ENCODE data around the gene CHN2. TPM values are rescaled to one million over a fixed set of nuclear protein-coding genes. Genes with fewer than 3 reads are reported as not detected.

The CHN2 gene
- polyA plus RNA-seq, 4 donors = 13.9 to 19.7 (median 17.4) TPM

DNA sequence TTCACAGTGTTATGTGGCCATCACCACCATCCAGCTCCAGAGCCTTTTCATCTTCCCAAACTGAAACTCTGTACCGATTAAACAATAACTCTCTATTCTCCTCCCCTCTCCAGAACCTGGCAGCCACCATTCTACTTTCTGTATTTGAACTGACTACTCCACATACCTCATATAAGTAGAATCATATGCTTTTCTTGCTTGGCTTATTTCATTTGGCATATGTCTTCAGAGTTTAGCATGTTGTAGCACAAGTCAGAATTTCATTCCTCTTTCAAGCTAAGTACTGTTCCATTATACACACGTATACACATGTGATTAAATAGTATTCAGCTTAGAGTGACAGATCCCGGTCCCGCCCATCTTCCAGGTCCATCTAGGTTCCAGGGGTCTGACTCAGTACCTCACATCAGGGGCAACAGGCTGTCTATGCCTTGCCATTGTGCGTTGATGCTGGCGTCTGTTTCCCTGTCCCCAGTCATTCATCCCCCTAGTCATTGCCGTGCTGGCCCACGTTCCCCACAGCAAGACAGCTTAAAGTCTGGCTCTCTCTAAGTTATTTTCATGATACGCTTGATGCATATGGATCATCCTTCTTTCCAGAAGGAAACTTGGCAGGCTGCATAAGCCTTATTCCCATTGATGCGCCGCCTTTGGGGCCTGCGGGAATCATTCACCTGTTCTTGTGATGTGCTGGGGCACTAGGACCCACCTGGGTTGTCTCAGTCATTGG lies 108.3 kb downstream of the CHN2 start:
- no peak for DNase-seq (ENCODE audit: low read depth in 4 of 4, low spot score in 2 of 4)

DNA sequence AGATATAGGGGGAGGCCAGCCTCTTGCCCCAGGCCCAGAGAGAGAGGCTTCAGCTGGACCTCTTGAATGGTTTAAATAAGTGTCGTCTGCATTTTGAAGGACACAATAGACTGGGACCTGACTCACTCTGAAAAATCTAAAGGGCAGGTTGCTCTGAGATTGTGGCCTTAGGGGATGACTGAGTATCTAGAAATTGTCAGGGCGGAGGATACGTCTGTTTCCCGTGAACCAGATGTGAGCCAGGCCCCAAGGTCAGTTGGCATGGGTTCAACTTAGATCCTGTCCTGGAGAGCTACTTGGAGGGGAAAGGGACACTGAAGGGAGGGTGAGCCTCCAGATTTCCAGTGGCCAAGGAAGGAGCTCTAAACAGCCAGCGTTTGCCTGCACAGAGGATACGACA lies 110.2 kb downstream of the CHN2 start:
- DNase-seq (ENCODE audit: low read depth in 4 of 4, low spot score in 2 of 4) = no peak

DNA sequence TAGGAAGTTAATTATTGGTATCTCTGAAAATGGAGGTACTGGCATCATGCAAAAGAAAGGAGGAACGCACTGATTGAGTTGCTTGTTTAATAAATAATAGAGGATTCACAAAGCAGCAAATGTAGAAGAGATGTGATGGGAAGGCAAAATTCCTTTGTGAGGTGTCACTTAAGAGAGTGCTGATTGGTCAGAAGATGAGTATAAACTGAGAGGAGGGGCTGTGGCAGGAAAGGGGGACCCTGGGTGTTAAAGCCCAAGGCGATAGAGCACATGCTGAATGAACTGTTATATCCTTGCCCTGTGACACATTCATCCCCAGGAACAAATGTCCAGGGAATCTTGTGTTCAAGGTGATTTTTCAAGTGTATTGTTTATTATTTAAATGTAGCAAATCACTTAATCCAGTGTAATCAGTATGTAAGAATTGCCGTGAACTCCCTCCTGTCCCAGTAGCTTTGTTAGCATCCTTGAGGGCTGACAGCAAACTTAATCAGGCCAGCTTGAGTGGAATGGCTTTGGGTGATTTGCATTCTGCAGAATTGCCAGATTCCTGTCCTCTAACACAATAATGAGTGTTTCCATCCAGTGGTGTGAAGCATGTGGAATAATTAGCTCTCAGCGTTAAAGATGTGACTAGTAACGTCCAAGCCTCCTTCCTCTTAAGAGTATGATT lies 111.9 kb downstream of the CHN2 start:
- no peak for DNase-seq (ENCODE audit: low read depth in 4 of 4, low spot score in 2 of 4)

DNA sequence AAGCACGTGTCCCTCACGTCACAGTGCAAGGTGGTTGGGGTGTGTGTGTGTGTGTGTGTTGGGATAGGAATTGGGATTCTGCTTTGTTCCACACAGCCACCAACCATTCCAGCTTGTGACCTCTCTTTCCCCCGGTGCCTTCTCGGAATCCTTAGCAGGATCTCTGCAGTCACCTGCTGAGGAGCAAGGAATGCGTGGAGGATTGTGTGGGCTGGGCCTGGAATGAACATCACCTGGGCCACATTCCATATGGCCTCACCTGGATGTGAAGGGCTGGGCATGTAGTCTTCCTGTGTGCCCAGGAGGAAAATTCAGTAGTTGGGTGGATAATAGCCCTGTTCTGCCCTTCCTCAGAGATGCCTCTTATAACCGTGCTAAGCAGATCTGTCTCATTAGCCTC lies 113.8 kb downstream of the CHN2 start:
- no peak for DNase-seq (ENCODE audit: low read depth in 4 of 4, low spot score in 2 of 4)

DNA sequence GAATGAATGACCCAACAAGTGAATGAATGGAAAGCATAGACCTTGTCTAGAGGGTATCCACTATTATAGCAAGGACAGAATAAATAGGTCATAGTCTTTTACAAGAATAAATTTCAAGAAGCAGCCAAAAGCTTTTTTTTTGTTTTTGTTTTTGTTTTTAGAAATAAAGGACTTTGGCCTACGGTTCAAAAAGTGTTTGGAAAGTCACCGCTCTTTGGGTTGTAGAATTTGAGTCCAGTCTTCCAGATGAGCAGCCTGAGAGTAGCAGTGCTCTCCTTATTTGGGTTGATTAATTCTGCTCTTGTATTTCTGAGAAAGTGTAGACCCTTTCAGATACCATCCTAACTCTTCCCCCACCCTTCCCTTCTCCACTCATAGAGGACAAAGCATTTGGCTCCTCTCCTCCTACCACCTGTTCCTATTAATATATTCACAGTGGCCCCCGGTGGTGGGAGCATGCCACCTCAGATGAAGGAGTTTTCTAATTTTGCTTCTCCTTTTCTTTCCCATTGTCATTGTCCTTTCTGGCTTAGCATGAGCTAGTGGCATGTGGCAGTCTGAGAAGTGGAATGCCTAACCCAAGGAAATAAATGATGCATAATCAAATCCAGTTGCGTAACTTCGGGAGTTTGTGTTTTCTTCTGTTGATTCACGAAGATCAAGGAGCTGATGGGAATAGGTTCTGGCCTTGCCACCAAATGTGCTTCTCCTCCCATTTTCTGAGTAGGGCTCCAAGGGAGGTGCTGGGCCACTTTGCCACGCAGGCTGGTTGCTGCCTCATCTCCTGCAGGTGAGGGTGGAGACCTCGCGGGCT lies 114.7 kb downstream of the CHN2 start:
- DNase-seq (ENCODE audit: low read depth in 4 of 4, low spot score in 2 of 4) = no peak

DNA sequence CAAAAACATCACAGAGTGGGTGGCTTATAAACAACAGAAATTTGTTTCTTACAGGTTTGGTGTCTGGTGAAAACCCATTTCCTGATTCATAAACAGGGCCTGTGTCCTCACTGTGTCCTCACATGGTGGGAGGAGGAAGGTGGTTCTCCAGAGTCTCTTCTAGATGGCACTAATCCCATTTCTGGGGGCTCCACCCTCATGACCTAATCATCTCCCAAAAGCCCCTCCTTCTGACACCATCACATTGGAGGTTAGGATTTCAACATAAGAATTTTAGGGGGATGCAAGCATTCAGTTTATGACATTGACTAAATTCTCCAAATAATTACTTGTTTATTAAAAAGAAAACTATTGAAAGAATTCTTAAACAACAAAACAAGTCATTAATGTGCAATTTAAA lies 116.0 kb downstream of the CHN2 start:
- DNase-seq (ENCODE audit: low read depth in 4 of 4, low spot score in 2 of 4) = no peak

DNA sequence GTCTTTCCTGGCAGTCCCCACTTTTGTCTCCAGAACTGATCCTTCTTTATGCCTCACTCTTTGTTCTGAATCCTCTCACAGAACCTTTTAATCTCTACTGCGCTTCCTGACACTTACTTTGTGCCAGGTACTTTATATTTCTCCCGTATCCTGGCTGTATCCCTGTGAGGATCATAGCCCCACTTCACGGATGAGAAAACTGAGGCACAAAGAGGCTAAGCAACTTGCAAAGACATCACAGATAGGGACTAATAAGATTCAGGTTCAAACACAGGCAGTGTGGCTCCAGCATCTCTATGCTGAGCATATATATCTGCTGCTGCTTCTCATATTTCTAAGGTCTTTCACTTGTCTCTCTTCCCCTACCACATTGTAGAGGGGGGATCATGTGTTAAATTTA lies 116.7 kb downstream of the CHN2 start:
- no peak for DNase-seq (ENCODE audit: low read depth in 4 of 4, low spot score in 2 of 4)

DNA sequence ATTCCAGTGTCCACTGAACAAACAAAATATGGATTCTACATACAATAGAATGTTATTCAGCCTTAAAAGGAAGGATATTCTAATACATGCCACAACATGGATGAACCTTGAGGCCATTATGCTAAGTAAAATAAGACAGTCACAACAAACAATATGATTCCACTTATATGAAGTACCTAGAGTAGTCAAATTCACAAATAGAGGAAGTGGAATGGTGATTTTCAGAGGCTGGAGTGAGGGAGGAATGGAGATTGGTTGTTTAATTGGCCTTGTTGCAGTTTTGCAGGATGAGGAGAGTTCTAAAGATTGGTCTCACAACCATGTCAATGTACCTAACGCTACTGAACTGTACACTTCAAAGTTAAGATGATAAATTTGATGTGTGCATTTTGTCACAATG lies 119.6 kb downstream of the CHN2 start:
- DNase-seq (ENCODE audit: low read depth in 4 of 4, low spot score in 2 of 4) = no peak

DNA sequence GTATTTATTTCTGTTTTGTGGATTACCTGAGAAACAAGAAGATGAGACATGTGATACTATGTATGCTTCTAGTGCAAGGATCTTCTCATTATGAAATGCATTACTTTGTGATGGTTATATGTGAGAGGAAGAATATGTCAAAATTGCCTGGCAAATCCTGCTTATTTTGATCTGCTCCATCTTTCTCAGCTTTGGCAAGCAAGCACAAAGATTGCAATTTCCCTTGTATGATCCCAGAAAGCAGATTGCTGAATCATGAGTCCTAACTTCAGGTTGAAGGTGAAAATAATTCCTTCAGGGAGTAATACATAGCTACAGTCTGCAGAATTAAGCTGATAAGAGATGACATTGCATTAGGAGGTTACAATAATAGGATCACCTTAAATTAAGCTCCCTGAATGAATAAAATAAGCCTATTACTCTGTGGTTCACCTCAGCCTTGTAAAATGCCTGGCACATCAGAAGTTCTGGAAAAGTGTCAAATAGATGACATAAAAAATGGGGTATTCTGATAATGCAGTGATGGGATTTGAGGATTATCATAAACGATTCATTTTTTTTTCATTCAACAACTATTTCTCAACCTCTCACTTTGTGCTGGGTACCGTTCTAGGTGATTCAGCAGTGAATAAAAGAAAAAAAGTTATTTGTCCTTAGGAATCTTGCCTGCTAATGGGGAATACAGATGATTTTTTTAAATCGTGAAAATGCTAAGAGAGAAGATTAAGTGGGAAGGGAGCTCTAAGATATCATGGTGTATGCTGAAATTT lies 120.7 kb downstream of the CHN2 start:
- DNase-seq (ENCODE audit: low read depth in 4 of 4, low spot score in 2 of 4) = no peak

DNA sequence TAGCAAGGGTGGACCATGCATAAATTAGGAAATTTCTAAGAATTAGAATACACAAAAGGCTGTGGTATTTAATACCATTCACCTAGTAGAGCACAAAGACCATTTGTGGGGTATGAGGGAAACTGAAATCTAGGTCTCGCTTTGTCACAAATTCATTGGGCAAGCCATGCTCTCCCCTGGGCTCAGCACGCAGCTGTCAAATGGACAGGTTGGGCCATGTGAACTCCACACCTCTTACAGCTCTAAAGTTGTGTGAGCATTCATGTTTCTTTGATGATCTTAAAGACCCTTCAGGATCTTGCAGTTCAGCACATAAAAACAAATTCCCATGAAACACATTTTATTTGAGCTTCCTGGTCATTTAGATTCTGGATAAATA lies 121.3 kb downstream of the CHN2 start:
- DNase-seq (ENCODE audit: low read depth in 4 of 4, low spot score in 2 of 4) = no peak

DNA sequence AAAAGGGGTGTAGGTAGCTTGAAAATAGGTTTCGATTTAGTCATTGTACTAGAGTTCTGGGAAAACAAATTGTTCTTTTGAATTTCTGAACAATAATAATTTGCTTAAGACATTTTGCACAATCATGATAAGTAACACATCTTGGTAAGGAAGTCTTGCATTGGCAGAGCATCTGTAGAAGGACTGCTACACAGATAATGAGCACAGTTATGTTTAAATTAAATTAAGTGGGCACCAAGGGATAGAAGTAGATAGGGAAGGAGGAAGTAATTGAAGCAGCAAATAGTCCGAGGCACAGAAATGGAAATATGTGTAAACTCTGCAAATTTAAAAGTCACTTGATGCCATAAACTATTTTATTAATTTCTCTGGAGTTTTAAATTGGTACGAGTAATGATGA lies 122.4 kb downstream of the CHN2 start:
- no peak for DNase-seq (ENCODE audit: low read depth in 4 of 4, low spot score in 2 of 4)

DNA sequence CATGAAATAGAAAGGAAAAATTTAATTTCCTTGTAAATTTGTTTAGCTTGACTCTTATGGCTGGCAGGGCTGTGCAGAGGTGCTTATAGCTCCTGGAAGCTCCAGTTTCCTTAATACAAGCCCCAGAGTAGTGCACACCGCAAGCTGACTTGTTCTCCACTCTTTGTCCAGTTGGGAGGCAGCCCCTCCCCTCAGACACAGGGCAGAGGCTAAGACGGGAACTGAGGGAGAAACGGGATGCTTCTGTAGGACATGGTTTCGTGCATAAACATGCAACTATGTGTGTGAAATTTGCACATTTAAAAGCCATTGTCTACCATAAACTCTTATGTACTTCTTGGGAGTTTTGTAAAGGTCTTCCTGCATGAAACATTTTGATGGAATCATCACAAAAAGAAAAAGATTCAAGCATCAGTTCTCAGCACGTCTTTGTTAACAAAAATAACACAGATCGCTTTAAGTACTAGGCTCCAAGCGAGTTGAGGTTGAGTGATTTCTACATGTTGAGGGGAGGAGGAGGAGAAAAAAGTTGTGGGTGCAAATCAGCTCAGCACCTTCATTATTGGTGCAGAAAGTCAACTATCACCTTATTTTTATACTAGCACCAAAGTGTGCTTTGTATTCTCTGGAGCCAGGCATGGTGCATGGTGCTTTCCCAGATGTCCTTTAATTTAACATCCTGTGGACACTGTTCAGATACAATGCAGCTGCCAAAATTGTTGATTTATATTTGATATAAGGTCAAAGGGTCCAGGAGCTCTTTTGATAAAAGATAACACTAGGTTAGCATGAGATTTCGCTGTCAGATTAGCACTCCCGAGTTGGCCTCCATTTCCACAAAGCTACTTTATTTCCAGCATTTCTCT lies 124.5 kb downstream of the CHN2 start:
- DNase-seq (ENCODE audit: low read depth in 4 of 4, low spot score in 2 of 4) = no peak

DNA sequence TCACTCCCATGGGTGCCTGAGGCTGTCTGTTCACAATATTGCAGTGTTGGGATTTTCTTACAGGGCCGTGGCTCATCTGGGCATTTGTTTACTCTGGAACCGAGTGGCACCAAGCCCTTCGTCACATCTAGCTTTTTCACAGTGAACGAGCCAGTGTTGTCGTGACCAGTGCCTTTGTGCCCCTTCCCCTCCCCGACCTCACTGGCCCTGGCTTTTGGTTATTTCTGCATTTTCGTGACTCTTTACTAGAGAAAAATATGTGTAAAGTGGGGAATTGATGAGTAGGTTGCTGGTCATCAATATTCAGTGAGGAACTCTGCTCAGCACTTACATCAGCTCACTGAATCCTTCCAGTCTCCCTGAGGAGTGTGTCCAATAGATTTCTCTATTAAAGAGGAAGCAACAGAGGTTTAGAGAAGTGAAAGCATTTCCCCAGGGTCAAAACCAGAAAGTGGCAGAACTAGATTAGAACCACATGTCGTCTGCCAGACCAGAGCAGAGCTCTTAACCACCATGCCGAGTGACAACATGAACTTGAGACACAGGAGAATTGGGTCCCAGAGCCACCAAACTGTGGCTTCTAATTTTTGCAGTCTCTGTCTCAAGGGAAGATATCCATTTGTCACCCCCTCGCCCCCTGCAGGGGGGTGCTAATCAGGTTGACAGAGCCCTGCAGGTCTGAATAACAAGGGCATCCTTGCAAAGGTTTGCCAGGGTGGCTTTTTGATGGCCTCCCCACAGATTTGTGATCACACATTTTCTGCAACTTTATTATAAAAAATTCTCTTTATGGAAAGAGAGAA lies 125.3 kb downstream of the CHN2 start:
- DNase-seq (ENCODE audit: low read depth in 4 of 4, low spot score in 2 of 4) = no peak

DNA sequence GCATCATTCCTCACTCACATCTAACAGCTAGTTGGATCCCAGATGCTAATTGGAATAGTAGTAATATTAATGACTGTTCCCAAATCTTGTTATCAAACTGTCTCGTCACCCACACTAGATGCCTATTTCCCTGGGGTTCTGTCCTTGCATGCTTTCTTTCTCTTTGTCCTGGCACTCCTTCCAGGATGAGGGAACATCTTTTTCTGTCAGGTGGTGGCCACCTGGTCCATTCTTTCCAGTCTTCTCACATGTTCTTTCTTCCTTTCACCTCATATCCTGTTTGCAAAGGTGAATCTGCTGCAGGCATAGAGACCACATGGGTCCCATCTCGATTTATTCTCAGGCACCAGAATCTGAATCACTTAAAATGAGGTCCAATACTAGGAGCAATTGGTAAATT lies 126.0 kb downstream of the CHN2 start:
- DNase-seq (ENCODE audit: low read depth in 4 of 4, low spot score in 2 of 4) = no peak

DNA sequence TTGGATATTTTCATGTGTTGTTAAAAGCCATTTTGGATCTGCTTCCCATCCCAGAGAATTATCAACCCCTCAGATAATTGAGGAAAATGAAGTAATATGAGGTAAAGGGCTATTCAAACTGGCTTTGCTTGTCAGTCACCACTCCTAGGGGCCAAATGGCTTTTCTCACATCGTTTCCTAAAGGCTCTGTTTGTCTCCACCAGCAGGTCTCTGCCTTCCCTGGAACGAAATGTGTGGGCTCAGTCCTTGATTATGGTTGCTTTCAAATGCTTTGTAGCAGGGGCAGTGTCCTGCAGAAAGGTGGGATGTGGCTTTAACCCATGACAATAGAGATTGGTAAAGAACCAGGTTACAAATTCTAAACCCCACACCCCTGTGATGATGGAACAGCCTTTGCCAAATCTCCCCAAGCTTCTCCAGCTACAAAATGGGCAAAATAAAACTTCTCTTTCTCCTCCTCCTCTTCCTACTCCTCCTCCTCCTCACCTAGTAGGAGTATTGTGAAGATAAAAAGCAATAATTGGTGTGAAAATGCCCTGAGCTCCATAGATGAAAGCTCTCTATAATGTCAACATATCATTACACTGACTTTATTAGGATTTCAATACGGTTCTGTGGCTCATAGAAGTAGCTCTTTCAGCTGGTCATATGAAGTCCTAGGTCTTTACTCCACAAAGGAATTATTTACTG lies 127.6 kb downstream of the CHN2 start:
- no peak for DNase-seq (ENCODE audit: low read depth in 4 of 4, low spot score in 2 of 4)

DNA sequence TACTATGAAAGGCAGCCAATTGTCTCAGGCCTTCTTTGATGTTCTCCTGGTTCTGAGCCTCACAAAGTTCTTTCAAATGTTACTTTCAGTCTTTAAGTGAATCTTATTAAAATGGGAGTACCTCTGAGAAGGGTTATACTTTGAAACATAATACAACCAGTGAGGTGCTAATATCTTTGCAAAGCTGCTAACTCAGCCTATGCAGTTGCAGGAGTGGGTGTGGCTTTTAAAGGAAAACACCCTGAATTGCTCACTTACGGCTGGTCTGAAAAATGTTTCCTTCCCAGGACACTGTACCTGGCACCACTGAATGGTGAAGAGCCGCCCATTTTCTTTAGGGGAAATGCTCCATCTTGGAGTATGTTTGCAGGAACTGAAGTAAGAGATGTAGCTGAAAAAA lies 130.9 kb downstream of the CHN2 start:
- DNase-seq (ENCODE audit: low read depth in 4 of 4, low spot score in 2 of 4) = no peak

DNA sequence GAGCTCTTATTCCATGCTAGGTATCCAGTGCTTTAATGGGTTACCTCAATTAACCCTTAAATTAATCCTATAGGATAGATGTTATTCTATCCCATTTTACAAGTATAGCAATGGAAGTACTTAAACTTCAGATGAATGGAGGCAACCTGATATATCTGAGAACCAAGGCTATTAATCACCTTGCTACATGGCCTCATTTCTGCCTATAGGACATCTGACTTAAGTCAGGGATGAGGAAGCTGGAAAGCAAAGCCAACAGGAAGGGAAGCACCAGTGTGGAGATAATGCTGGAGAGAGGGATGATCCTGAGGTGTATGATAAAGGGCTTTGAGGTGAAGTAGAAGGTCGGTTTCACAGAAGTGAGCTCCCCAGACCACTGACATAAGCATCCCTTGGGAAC lies 132.3 kb downstream of the CHN2 start:
- DNase-seq (ENCODE audit: low read depth in 4 of 4, low spot score in 2 of 4) = no peak

DNA sequence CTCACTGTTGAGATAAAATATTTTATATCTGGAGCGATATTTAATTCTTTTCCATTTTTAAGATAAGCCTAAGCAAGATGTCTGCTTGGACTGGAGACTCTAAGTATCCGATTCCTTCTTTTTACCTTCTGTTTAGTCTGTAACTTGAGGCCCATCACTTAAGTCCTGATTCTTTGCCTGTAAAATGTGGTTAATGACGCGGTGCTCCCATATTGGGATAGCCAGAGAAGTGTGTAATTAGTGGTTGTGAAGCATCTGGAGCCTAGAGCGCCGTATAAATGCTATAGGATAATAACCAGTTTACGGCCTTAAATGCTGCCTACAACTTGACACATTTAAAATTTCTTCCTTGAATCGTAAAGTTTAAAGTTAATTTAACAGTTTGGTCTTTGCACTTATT lies 132.9 kb downstream of the CHN2 start:
- DNase-seq (ENCODE audit: low read depth in 4 of 4, low spot score in 2 of 4) = no peak

DNA sequence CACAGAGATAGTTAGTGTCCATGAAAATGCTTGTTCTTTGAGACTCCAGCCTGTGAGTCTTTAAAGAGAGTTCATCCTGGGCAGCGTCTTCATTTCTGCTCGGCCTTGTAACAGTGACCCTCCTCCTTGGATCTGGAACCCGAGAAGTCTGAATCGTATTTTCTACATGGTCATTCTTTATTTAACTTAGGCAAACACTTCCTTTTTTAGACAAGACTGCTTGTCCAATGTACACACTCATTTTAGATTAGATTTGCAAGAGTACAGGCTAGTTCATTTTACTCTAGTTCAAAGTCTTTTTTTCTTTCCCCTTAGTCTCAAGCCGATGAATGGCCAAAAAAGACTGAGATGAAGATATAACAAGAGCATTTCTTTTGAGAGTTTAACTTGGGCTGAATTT lies 133.5 kb downstream of the CHN2 start:
- DNase-seq (ENCODE audit: low read depth in 4 of 4, low spot score in 2 of 4) = no peak
